Right lobe of liver (tissue), 4 donors: Measurements from ENCODE around the gene USP22.

ENCODE experiments used
- CTCF ChIP-seq, 4 donors: fragments of 200-600 bp in 3 of 4; fragments of 450-650 bp in 1 of 4; IDR thresholded peaks; one replicate each; pipeline versions ENCODE4 v1.5.1 to v1.8.0; 2016 to 2022; ENCODE audit warnings: antibody characterized with exemption in 4 of 4, mild to moderate bottlenecking in 2 of 4
- POLR2A ChIP-seq: fragments of 450-650 bp; IDR thresholded peaks from one replicate; pipeline ENCODE4 v1.6.1; 2017; ENCODE audit warnings: antibody characterized with exemption, mild to moderate bottlenecking
- donor health status: DM: no; HTN: no; CAD: no.
- donor health status: DM: no; HTN: no; CAD: no.
- donor health status: DM: no; HTN: yes; CAD: no.

- TF ChIP-seq CTCF (IDR thresholded peaks at IDR 0.05) (no peak), POLR2A (no peak)
Observed at GRCh38 chr17:21014498-21014897, 28.3 kb downstream of the USP22 start.
